G401.6 (cell line): Measurements from ENCODE around the gene SCRN2.

Source experiments
- FAIRE-seq: peaks from 2 replicates; lab custom pipeline; 2012; peaks lifted over from hg19 to GRCh38; lab: Jason Lieb, UNC

Gene SCRN2

GRCh38 chr17:47821031-47821423 lies 20.0 kb downstream of the SCRN2 start:
- FAIRE-seq = no peak

DNA sequence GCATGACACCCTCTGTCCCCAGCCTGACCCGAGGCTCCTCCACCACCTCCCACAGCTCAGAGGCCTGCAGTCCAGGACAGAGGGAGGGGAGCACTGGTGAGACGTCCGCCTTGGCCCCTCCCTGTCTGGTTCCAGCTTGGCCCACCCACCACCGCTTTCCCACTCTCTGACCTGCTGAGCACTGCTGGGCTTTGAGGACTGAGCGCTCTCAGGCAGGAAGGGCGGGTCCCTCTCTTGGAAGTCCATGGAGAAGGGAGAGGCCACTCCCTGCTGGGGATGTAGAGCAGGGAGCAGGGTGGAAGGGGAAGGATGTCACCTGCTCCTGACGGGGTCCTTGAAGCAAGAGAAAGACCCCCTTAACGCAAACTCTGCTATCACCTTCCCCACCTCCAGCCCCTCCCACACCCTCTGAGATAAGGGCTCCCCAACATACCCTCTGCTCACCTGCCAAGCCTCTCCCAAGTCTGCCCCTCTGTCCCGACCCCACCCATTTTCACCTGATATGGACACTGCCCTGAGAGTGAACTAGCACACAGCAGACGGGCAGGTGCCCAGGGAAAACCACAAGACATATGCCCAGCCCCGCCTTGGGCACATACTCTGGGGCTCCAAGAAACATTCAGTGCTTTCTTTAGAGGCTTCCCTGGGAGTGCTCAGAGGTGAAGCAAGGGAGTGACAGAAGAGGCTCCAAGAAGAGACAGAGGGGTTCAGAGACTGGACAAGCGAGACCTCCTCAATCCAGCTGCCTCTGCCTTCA lies 20.9 kb downstream of the SCRN2 start:
- FAIRE-seq = no peak

- no peak for FAIRE-seq
Measured at GRCh38 chr17:47819475-47819874, 21.6 kb downstream of the SCRN2 start.

- no peak for FAIRE-seq
Measured at GRCh38 chr17:47818002-47818695, 22.9 kb downstream of the SCRN2 start.

GRCh38 chr17:47816947-47817346 lies 24.1 kb downstream of the SCRN2 start:
- FAIRE-seq = no peak

DNA sequence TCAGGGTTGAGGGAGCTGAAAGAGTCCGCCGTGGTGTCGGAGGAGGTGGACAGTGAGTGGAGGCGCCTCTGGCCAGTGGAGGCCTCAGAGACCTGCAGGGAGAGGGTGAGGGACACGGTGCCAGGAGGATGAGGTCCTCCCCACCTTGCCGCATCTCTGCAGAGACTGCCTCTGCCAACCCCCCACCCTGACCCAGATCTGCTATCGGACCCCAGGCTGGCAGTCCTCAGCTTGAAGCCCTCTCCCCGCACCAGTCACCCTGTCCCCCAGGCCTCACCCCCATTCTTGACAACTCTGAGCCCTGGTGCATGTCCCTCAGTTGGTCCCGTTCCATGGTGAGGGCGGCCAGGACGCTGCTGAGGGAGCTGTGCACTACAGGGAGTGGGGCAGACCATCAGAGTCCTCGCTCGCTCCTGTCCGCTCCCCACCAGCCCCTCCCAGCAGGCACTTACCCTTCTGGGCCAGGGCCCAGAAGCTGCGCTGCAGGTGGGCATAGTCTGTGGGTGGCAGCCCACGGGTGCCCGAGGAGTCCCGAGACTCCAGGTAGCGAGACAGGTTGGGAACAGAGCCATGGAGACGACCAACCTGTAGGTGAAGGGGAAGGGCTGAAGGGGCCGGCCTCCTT lies 24.9 kb downstream of the SCRN2 start:
- FAIRE-seq = no peak

- FAIRE-seq = no peak
Measured at GRCh38 chr17:47815106-47815918, 25.8 kb downstream of the SCRN2 start.

- no peak for FAIRE-seq
Measured at GRCh38 chr17:47813512-47814031, 27.5 kb downstream of the SCRN2 start.

- no peak for FAIRE-seq
Measured at GRCh38 chr17:47813077-47813476, 28.0 kb downstream of the SCRN2 start.

GRCh38 chr17:47812146-47812920 lies 28.7 kb downstream of the SCRN2 start:
- FAIRE-seq = no peak

DNA sequence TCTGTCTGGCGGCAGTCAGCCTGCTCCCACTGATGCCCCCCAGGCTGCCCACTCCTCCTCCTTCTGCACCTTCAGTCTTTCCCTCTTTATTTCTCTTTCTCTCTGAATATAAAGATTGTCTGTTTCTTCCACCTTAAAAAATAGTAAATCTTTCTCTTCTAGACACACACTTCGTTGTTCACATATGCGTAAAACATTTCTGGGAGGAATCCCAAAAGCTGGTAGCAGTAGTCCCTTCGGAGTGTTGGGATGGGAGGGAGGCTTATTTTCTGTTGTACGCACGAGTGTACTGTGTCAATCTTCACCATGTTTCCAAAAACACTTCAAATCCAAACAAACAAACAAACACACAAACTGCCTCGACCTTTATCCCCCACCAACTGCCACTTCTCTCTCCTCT lies 29.4 kb downstream of the SCRN2 start:
- no peak for FAIRE-seq

DNA sequence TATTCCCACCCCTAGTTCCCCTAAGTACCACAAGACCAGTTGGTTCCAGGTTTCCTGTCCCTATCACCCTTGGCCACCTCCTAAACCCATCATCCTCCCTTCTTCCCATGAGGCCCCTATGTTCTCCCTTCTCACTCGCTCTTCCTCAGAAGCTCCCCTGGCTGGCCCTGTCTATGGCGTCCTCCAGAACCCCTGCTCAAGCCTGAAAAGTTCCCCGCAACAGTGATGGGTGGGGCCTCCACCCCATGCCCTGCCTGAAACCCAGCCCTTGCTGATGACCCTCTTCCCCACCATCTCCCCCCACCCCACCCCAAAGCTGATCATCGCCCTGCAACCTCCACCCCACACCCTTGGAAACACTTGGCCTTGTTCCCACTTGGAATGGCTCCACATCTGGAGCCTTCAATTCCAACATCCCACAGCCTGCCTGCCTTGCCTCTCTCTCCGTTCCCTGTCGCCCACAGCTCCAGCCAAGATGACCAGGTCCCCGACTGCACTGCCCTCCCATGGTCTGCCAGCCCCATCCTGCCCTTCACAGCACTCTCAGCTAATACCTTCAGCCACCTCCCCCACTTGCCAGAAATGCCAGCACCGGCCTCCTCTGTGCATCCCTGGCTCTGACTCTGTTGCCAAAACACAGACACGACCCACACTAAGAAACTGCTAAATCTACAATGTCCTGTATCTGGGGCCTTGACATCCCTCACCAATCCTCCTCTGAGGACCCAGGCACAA lies 30.0 kb downstream of the SCRN2 start:
- FAIRE-seq = no peak

GRCh38 chr17:47810200-47810821 lies 30.8 kb downstream of the SCRN2 start:
- no peak for FAIRE-seq

- FAIRE-seq = no peak
Measured at GRCh38 chr17:47808830-47809480, 32.1 kb downstream of the SCRN2 start.

DNA sequence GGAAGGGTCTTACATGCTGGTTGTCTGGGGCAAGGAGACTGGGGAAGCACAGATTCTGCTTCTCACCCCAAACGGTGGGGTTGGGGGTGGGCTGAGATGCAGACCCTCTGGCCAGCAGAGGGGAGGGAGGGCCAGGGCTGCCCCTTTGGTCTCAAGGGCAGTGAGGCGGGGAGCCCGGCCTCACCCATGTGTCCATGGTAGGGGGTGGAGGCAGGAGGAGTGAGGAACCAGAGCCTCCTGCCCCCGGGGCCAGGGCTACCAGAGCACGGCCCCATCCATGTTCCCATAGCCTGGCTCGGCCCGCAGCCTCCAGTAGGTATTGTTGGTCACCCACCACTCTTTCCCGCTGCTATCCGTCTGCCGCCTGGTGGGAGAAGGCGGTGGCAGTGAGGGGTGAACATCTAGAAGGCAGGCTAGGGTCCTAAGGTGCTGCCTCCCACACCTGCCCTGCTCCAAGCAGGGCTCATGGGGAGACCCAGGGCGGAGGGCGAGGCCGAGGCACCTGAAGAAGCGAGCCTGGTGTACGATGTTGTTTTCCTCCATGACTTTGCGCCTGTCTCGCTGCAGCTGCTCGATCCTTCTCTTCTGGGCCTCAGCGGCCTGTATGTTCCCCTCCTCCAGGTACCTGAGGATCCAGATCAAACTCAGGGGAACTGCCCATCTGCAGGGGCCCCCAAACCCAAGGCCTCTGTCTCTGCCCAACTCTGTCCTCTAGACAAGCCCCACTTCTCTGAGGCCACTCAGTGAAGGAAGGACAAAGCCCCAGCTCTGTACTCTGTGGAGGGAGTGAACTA lies 32.8 kb downstream of the SCRN2 start:
- FAIRE-seq = no peak

DNA sequence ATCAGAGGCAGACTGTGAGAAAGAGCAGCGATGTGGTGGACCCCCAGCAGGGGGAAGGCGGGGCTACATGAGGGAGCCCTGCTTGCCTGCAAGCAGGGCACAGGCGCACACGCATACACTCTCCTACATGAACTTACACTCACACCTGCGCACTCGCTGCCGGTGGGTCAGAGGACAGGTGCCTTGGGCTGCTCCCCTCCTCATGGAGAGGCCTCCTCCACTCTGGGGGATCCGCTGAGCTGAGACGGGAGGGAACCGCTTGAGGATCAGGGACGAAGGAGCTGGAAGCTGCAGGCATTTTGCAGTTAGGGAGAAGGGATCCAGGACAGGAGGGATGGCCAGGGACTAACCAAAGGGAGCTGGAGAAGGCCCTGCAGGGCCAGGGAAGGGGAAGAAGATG lies 33.7 kb downstream of the SCRN2 start:
- FAIRE-seq = no peak

GRCh38 chr17:47806913-47807255 lies 34.2 kb downstream of the SCRN2 start:
- no peak for FAIRE-seq

DNA sequence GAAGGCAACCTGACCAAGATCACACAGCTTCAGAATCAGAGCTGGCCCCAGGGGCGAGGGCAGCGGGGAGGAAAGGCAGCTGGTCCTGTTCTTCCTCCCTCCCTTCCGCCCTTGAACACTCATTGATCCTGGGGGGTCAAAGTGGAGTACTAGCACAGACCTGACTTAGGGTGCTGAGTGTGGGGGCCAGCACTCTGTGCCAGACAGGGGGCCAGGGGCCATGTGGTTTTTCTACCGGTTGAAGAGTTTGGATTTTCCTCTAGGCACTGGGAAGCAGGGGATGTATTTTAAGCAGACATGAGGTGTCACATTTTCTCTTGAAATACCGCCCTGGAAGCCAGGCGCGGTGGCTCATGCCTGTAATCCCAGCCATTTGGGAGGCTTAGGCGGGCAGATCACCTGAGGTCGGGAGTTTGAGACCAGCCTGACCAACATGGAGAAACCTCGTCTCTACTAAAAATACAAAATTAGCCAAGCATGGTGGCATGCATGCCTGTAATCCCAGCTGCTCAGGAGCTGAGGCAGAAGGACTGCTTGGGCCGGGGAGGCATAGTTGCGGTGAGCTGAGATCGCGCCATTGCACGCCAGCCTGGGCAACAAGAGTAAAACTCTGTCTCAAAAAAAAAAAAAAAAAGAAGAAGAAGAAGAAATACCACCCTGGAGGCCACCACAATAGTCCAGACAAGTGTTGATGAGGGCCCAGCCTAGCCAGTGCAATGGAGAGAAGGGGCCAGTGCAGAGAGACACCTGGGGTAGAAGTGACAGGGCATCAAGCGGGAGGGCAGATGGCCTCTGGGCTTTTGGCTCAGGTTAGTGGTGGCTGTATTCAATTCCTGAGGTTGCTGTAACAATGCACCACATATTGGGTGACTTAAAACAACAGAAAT lies 34.8 kb downstream of the SCRN2 start:
- FAIRE-seq = no peak
